Aorta (tissue), 5 donors: ENCODE data around the gene NSF. TPM values are rescaled to one million over a fixed set of nuclear protein-coding genes. Genes with fewer than 3 reads are reported as not detected.
"Not testable (repeated sequence)": the region's sequence is repeated elsewhere in the genome, so short reads cannot be mapped to it uniquely, and the experiment has no call there.

Source experiments
- ATAC-seq: fragments of 200-7000 bp; cut with Tn5 transposase; one replicate; pipeline ENCODE4 v1.9.1; 2022; ENCODE audit warnings: moderate library complexity; ENCODE audit not compliant: low FRiP score
- DNase-seq, 2 donors: peaks; one replicate each; pipeline ENCODE4 v3.0.0-alpha.2; 2020
- H3K27ac ChIP-seq, 2 donors: one replicate each; pipeline ENCODE4 v1.5.1; 2013; ENCODE audit warnings: low read length in 2 of 2, mild to moderate bottlenecking in 2 of 2, moderate library complexity in 2 of 2, control low read depth in 1 of 2, inconsistent platforms in 1 of 2, low read depth in 1 of 2
- H3K27me3 ChIP-seq, 2 donors: one replicate each; pipeline ENCODE4 v1.6.1; 2013; ENCODE audit warnings: control low read depth in 1 of 2, low read length in 1 of 2, mild to moderate bottlenecking in 1 of 2, moderate library complexity in 1 of 2; ENCODE audit not compliant: insufficient read depth in 2 of 2, control insufficient read depth in 1 of 2
- H3K36me3 ChIP-seq, 2 donors: one replicate each; pipeline ENCODE4 v1.6.1; 2013; ENCODE audit warnings: control low read depth in 1 of 2, low read length in 1 of 2, mild to moderate bottlenecking in 1 of 2; ENCODE audit not compliant: insufficient read depth in 2 of 2, control insufficient read depth in 1 of 2
- H3K4me1 ChIP-seq, 2 donors: one replicate each; pipeline ENCODE4 v1.6.1; 2013; ENCODE audit warnings: low read length in 2 of 2, control low read depth in 1 of 2, mild to moderate bottlenecking in 1 of 2, moderate library complexity in 1 of 2; ENCODE audit not compliant: insufficient read depth in 2 of 2, control insufficient read depth in 1 of 2
- H3K4me3 ChIP-seq, 2 donors: one replicate each; pipeline ENCODE4 v1.5.1; 2013; ENCODE audit warnings: low read length in 2 of 2, control low read depth in 1 of 2, mild to moderate bottlenecking in 1 of 2
- H3K9me3 ChIP-seq: one replicate; pipeline ENCODE4 v1.6.1; 2013; ENCODE audit warnings: mild to moderate bottlenecking, low read length; ENCODE audit not compliant: control insufficient read depth
- WGBS, 2 donors: extraction: QIAGEN DNeasy Blood & Tissue Kit; methylation state at CpG; one replicate each; pipeline ENCODE4 v1.1.7; 2013; 5-methylcytosine and 5-hydroxymethylcytosine counted together
- intact Hi-C, 2 donors: fragments of 100-400 bp; cut with DNase I; formaldehyde crosslinking; loops; one replicate each; pipeline versions ENCODE4 v1.14.2 to v1.15.0; 2022
- long read RNA-seq, 2 donors: library from polyadenylated mRNA; unstranded; transcript quantifications; one replicate each; pipeline ENCODE4 v2.0.0, GENCODE V29; 2020 to 2021
- polyA plus RNA-seq, 2 donors: library from polyadenylated mRNA; stranded (reverse); fragments of 200-250 nt; gene quantifications; one replicate each; pipeline ENCODE4 v1.2.3, GENCODE V29; 2013
- total RNA-seq, 2 donors: library from RNA; stranded (reverse); fragmentation: NEBNext Ultra II Directional; extraction: Animal tissue kit (Norgen Biotek cat#: 25700); gene quantifications; one replicate each; pipeline ENCODE4 v1.2.1, GENCODE V29; 2021
- donor health status: healthy with polysubstance abuse.
- donor health status: Bipolar disorder and iron deficiency.
- donor health status: DM: no; HTN: no; CAD: no.
- donor health status: DM: no; HTN: no; CAD: no.
- donor health status: DM: yes; HTN: yes; CAD: no.

The NSF gene
- total RNA-seq, result 10 to 100 TPM; 32.1 to 34.5 TPM
- 10 to 100 TPM; 10.6 to 13.8 TPM for polyA plus RNA-seq
- long read RNA-seq, donor 1, transcript NSF-201 (21 exons, 3,983 nt), result major isoform, 13 of 32 reads
- long read RNA-seq, donor 1, partial matches to known transcripts, result 14 of 32 reads
- long read RNA-seq, donor 1, other reads (novel, unspliced or antisense), result 4 of 32 reads
- long read RNA-seq, donor 2, transcript NSF-201 (21 exons, 3,983 nt), result major isoform, 16 of 24 reads
- long read RNA-seq, donor 2, partial matches to known transcripts, result 4 of 24 reads
- long read RNA-seq, donor 2, other reads (novel, unspliced or antisense), result 2 of 24 reads

DNA sequence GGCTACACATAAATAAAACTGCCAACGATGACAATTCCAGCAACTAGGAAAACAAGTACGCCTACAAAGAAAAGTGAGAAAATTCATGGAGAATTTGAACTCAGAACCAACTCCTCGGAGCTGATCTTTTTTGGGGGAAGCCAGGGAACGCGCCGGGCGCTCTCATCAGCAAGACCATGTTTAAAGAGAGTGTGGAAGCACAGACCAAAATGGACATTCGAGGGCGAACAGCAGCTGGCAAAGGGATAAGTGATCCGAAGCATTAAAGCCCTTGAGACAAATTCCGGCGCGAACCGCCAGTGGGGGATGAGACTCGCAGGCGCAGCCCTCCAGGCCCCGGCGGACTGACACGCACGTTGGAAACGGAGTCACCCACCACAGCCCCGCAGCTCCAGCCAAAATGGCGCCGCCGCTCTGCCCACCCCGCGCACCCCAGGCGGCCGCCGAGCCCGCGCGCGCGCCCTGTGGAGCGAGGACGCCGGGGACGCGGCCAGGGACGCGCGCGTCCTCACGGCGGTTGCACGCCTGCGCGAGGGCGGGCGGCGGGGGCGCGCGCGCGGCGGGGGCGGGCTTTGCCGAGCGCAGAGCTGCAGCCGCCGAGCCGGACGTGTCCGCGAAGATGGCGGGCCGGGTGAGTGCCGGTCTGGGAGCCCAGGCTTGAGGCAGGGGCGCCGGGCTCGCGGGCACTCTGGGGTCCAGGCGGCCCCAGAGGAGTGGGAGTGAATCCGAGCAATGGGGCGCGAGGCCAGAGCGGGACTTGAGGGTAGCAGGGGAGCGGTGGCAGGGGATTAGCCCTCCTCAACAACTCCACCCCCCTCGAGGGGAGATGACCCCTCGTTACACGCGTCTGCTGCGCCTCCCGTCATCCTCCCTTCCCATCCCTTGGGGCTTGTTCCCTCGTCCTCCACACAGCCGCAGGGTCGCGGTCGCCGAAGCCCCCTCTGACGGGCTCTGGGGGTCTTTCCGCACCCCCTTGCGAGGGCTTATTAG lies at the start of gene NSF:
Gene NSF (plus strand): TSS at position 513 of the 990 bp plus-strand sequence. CDS start 107 bp downstream, at position 620.
- DNase-seq, H3K4me3 ChIP-seq, intact Hi-C loops, H3K36me3 ChIP-seq, H3K27me3 ChIP-seq, H3K27ac ChIP-seq, H3K4me1 ChIP-seq, H3K9me3 ChIP-seq: not testable (repeated sequence)
- WGBS, 2 donors, result no CpG with 5 or more reads among the region's 95 CpGs
- peak; percentile 95 for ATAC-seq

DNA sequence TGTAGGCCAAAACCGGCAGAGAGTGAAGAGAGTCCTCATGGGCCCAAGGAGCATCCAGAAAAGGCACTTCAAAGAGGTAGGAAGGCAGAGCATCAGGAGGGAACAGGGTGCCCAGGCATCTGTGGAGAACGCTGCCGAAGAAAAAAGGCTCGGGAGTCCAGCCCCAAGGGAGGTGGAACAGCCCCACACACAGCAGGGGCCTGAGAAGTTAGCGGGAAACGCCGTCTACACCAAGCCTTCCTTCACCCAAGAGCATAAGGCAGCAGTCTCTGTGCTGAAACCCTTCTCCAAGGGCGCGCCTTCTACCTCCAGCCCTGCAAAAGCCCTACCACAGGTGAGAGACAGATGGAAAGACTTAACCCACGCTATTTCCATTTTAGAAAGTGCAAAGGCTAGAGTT lies 41.9 kb upstream of the NSF start:
- intact Hi-C loops, H3K27me3 ChIP-seq, H3K27ac ChIP-seq, H3K4me3 ChIP-seq, H3K36me3 ChIP-seq, H3K9me3 ChIP-seq, ATAC-seq, H3K4me1 ChIP-seq: not testable (repeated sequence)
- peak; percentile 24 to 42 for DNase-seq
- WGBS, 2 donors, result 93 to 95% methylated on average over 9 of the region's 10 CpGs

DNA sequence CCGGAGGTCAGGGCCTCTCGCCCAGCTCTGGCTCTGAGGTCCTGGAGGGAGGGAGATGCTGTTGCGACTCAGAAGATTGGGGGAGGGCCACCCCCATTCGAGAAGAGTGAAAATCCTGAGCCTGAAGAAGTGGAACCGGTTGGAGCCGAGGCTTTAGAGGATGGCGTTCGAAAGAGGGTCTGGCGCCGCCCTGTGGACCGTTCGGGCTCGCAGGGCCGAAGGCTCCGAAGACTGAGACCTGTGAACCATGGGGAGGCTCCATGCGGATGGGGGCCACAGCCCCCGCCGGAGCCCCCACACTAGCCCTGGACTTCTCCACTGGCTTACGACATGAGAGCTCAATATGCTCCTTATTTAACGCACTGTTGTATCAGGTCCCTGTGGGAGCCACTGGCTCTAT lies 31.3 kb upstream of the NSF start:
- no CpG with 5 or more reads among the region's 20 CpGs for WGBS, 2 donors
- ATAC-seq, H3K27ac ChIP-seq: not testable (repeated sequence)

DNA sequence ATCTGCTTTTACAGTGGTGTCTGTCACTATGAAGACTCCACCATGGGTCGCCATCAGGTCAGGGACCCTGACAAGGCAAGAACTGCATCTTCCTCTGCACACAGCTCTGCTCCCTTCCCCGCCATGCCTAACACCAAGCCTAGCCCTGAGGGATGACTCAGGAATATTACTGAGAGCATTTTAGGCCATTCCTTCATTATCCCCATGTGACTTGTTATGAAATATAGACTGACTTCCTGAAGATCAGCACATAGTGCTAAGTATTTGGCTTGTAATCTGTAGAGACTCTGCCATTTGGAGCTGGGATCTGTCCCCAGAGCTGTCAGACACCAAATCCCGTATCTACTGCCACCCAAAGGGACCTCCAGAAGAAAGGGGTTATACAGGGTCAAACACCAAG lies 30.4 kb upstream of the NSF start:
- not testable (repeated sequence) for ATAC-seq

More for the DNA sequence above, 31.3 kb upstream of the NSF start:
- H3K36me3 ChIP-seq, H3K9me3 ChIP-seq, H3K27me3 ChIP-seq, intact Hi-C loops, H3K4me3 ChIP-seq, H3K4me1 ChIP-seq, DNase-seq: not testable (repeated sequence)

DNA sequence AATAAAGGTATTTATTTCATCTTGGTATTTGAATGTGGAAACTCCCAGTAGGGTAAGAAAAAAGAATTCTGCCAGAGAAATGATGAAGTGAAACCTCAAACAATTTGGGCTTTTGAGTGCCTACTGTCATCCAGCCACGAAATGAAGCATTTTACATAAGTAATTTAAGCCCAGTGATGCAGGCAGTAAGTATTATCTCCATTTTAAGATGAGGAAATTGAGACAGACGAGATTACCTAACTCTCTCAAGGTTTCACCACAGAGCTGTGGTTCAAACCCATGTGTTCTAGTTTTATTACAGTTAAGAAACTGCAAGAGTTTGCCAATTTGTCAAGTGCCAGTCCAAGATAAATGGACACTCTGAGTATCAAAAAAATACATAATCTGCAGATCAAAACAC lies 24.2 kb upstream of the NSF start:
- ATAC-seq, H3K4me3 ChIP-seq, intact Hi-C loops, DNase-seq, H3K9me3 ChIP-seq, H3K4me1 ChIP-seq, H3K36me3 ChIP-seq, H3K27me3 ChIP-seq, H3K27ac ChIP-seq: not testable (repeated sequence)
- no CpG with 5 or more reads among the region's 2 CpGs for WGBS, 2 donors

More for the DNA sequence above, 30.4 kb upstream of the NSF start:
- no CpG with 5 or more reads among the region's 3 CpGs for WGBS, 2 donors
- H3K36me3 ChIP-seq, H3K4me1 ChIP-seq, DNase-seq, H3K27me3 ChIP-seq, H3K4me3 ChIP-seq, H3K27ac ChIP-seq, intact Hi-C loops, H3K9me3 ChIP-seq: not testable (repeated sequence)

DNA sequence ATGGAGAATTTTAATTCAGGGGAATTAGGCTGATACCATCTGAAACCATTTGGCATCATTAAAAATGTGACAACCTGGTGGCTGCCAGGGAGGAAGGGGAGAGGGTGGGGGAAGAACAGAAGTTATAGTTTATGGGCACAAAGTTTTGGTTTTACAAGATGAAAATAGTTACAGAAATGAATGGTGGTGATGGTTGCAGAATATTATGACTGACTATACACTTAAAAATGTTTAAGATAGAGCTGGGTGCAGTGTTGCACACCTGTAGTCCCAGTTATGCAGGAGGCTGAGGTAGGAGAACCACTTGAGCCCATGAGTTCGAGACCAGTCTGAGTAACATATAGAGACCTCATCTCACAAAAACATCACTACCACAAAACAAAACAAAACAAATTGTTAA lies 23.5 kb upstream of the NSF start:
- H3K36me3 ChIP-seq, H3K4me1 ChIP-seq, H3K4me3 ChIP-seq, H3K27ac ChIP-seq, DNase-seq, ATAC-seq, H3K27me3 ChIP-seq, H3K9me3 ChIP-seq, intact Hi-C loops: not testable (repeated sequence)
- no CpG with 5 or more reads among the region's 1 CpG for WGBS, 2 donors

DNA sequence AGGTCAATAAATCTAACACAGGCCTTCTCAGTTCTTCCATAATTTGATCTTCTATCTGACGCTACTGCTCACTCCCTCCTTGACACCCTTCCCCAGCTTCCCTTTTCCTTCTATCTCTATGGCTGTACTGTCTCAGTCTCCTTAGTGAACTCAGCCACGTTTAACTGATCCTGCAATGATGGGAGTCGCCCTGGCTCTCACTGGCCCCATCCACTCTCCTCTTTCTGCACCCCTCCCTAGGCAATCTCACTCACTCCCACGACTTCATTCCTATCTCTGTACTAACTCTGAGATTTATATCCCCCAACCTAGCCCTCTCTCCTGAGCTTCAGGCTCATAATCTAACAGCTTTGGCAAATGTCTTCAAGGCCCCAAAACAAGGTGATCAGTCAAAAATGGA lies 18.7 kb upstream of the NSF start:
- H3K27ac ChIP-seq, H3K4me3 ChIP-seq, intact Hi-C loops, ATAC-seq, H3K4me1 ChIP-seq, H3K36me3 ChIP-seq, DNase-seq, H3K27me3 ChIP-seq, H3K9me3 ChIP-seq: not testable (repeated sequence)
- no CpG with 5 or more reads among the region's 4 CpGs for WGBS, 2 donors

DNA sequence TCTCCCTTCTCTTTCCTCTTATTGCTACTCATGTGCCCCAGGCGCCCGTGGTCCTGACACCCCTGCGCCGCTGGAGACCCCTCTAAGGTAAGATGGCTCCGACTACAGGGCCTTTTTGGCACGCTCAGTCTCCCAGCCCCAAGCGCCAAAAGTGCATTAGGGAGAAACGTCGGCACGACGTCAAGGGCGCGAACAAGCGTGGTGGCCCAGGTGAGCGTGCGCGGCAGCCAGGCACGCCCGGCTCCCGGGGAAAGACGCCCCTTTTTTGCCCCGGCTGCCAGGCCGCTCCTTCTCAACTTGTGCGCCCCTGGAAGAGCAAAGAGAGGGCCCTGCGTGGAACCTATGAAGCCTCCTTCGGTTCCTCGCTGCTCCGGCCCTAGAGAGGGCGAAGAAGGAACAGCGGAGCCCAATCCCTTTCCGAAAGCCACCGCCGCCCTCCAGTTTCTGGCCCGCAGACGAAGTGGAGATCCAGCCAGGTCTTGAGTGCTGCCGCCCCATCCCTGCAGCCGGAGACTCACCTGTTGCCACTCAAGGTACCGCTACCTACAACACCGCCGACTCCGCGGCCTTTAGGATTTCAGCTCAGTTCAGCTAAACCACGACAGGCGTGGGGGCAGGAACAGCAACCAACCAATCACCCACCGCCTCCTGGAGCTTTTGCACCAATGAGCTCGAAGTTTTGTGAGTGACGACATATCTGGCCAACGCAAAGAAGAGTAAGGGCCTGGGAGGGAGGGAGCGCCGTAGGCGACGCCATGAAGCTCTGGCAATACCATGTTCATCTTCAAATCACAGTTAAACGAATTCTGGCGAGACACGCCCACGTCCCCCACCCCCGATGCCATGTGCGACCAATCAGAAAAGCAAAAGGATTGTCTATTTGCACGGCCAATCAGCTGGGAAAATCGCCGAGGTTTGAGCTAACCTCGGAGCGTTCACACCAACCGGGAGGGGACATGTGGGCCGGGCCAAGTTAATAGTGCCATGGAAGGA lies 11.1 kb upstream of the NSF start, which contains the start of gene ARL17A:
Gene ARL17A (minus strand): TSS at position 609 of the 993 bp plus-strand sequence. CDS start 3,369 bp downstream, outside the sequence.
- H3K4me3 ChIP-seq, intact Hi-C loops: not testable (repeated sequence)

More for the DNA sequence above, 11.1 kb upstream of the NSF start, which contains the start of gene ARL17A:
- peak; percentile 99 for ATAC-seq
- WGBS, 2 donors, result 0% methylated on average over 7 to 15 of the region's 65 CpGs
- not testable (repeated sequence) for H3K27ac ChIP-seq, H3K36me3 ChIP-seq, H3K4me1 ChIP-seq, H3K27me3 ChIP-seq, H3K9me3 ChIP-seq
- DNase-seq, result peak; percentile 92
